MM.1S (cell line): ENCODE results near the gene HELZ.
"Not testable (repeated sequence)": the region's sequence is repeated elsewhere in the genome, so short reads cannot be mapped to it uniquely, and the experiment has no call there.

Source experiments
- DNase-seq: peaks from one replicate; pipeline ENCODE4 v3.0.0-alpha.2; 2015
- H2AFZ ChIP-seq: fragments of 300-600 bp; sonication (generic); 2 replicates; pipeline ENCODE4 v1.6.0; 2016; ENCODE audit warnings: antibody characterized with exemption, low read length
- H3F3A ChIP-seq: fragments of 300-600 bp; sonication (generic); 2 replicates; pipeline ENCODE4 v1.6.1; 2016; ENCODE audit warnings: mild to moderate bottlenecking, antibody characterized with exemption, low read length, moderate library complexity, mixed read lengths; ENCODE audit not compliant: insufficient read depth
- H3K27ac ChIP-seq: fragments of 300-600 bp; sonication (generic); 2 replicates; pipeline ENCODE4 v1.5.1; 2016; ENCODE audit warnings: mild to moderate bottlenecking, low read length
- H3K27me3 ChIP-seq: fragments of 300-600 bp; sonication (generic); replicated peaks from 2 replicates; pipeline ENCODE4 v1.6.0; 2016; ENCODE audit warnings: low read length; ENCODE audit not compliant: insufficient read depth
- H3K36me3 ChIP-seq: fragments of 300-600 bp; sonication (generic); replicated peaks from 2 replicates; pipeline ENCODE4 v1.6.1; 2016; ENCODE audit warnings: mild to moderate bottlenecking, low read length, mixed read lengths; ENCODE audit not compliant: insufficient read depth
- H3K4me1 ChIP-seq: fragments of 300-600 bp; sonication (generic); 2 replicates; pipeline ENCODE4 v1.6.1; 2016; ENCODE audit warnings: low read length, mixed read lengths
- H3K4me2 ChIP-seq: fragments of 300-600 bp; sonication (generic); 2 replicates; pipeline ENCODE4 v1.6.0; 2016; ENCODE audit warnings: low read depth, low read length
- H3K4me3 ChIP-seq: fragments of 300-600 bp; sonication (generic); 2 replicates; pipeline ENCODE4 v1.5.1; 2016; ENCODE audit warnings: low read length, mixed read lengths
- H3K79me2 ChIP-seq: fragments of 300-600 bp; sonication (generic); 2 replicates; pipeline ENCODE4 v1.6.1; 2016; ENCODE audit warnings: mixed run types, low read length, mixed read lengths
- H3K9ac ChIP-seq: fragments of 300-600 bp; sonication (generic); 2 replicates; pipeline ENCODE4 v1.6.1; 2016; ENCODE audit warnings: low read length, mixed read lengths
- H3K9me2 ChIP-seq: fragments of 300-600 bp; sonication (generic); replicated peaks from 2 replicates; pipeline ENCODE4 v1.6.1; 2016; ENCODE audit warnings: mild to moderate bottlenecking, low read length, mixed read lengths; ENCODE audit not compliant: insufficient read depth
- H3K9me3 ChIP-seq: fragments of 300-600 bp; sonication (generic); replicated peaks from 2 replicates; pipeline ENCODE4 v1.6.1; 2016; ENCODE audit warnings: mild to moderate bottlenecking, low read length, mixed read lengths; ENCODE audit not compliant: insufficient read depth
- H4K20me1 ChIP-seq: fragments of 300-600 bp; sonication (generic); 2 replicates; pipeline ENCODE4 v1.6.1; 2016; ENCODE audit warnings: mild to moderate bottlenecking, low read length, moderate library complexity, mixed read lengths; ENCODE audit not compliant: insufficient read depth
- CTCF ChIP-seq: fragments of 300-600 bp; sonication (generic); IDR thresholded peaks from 2 replicates; pipeline ENCODE4 v1.5.1; 2016; ENCODE audit warnings: antibody characterized with exemption, low read length, mixed read lengths
- EZH2 ChIP-seq: fragments of 300-600 bp; sonication (generic); optimal IDR thresholded peaks from 2 replicates; pipeline ENCODE3; 2017; ENCODE audit warnings: low read depth, mild to moderate bottlenecking, antibody characterized with exemption, low read length, mixed read lengths
- EZH2phosphoT487 ChIP-seq: fragments of 300-600 bp; sonication (generic); IDR thresholded peaks from 2 replicates; pipeline ENCODE4 v1.6.1; 2018; ENCODE audit warnings: antibody characterized with exemption, low read length

HELZ gene

GRCh38 chr17:67290244-67290643 is 45.2 kb upstream of the HELZ start:
- Histone ChIP-seq H3K9me3 (no peaks in the 10 kb centered on the region), H3K27ac (no peak overlapping the region), H3K4me3 (no peak overlapping the region), H3K36me3 (no peaks in the 10 kb centered on the region), H2AFZ (no peak overlapping the region), H3K4me1 (no peaks in the 10 kb centered on the region), H3K27me3 (no peaks in the 10 kb centered on the region), H4K20me1 (no peaks in the 10 kb centered on the region), H3F3A (no peaks in the 10 kb centered on the region), H3K4me2 (no peak overlapping the region), H3K9me2 (no peaks in the 10 kb centered on the region), H3K79me2 (no peaks in the 10 kb centered on the region), H3K9ac (no peak overlapping the region)
- DNase-seq: no peak
- TF ChIP-seq EZH2 (no peak), EZH2phosphoT487 (no peak), CTCF (no peak)

GRCh38 chr17:67289181-67289876 is 44.3 kb upstream of the HELZ start:
- Histone ChIP-seq H3K4me3 (no peak overlapping the region), H3K79me2 (no peaks in the 10 kb centered on the region), H3K27ac (no peak overlapping the region), H3K9me3 (no peaks in the 10 kb centered on the region), H2AFZ (no peak overlapping the region), H3F3A (no peaks in the 10 kb centered on the region), H3K4me2 (no peak overlapping the region), H3K4me1 (no peaks in the 10 kb centered on the region), H4K20me1 (no peaks in the 10 kb centered on the region), H3K9me2 (no peaks in the 10 kb centered on the region), H3K27me3 (no peaks in the 10 kb centered on the region), H3K36me3 (no peaks in the 10 kb centered on the region), H3K9ac (no peak overlapping the region)
- no peak for DNase-seq
- TF ChIP-seq EZH2: no peak
- TF ChIP-seq EZH2phosphoT487: no peak
- TF ChIP-seq CTCF: no peak

GRCh38 chr17:67286826-67287225 is 41.8 kb upstream of the HELZ start:
- not testable (repeated sequence) for H3K4me3 ChIP-seq, H3K27me3 ChIP-seq, H3K27ac ChIP-seq, H3F3A ChIP-seq, H3K79me2 ChIP-seq, H4K20me1 ChIP-seq, H3K9ac ChIP-seq, H3K4me1 ChIP-seq, H3K4me2 ChIP-seq, H3K36me3 ChIP-seq, H2AFZ ChIP-seq, H3K9me3 ChIP-seq, DNase-seq, H3K9me2 ChIP-seq

GRCh38 chr17:67285360-67285759 is 40.4 kb upstream of the HELZ start:
- Histone ChIP-seq H3K4me1 (no peaks in the 10 kb centered on the region), H3K9me3 (no peaks in the 10 kb centered on the region), H3K9ac (no peak overlapping the region), H3K9me2 (no peaks in the 10 kb centered on the region), H3K4me2 (no peak overlapping the region), H3K36me3 (no peaks in the 10 kb centered on the region), H3K4me3 (no peak overlapping the region), H2AFZ (no peak overlapping the region), H3F3A (no peaks in the 10 kb centered on the region), H3K79me2 (no peaks in the 10 kb centered on the region), H3K27ac (no peak overlapping the region), H4K20me1 (no peaks in the 10 kb centered on the region), H3K27me3 (no peaks in the 10 kb centered on the region)
- TF ChIP-seq CTCF (no peak), EZH2 (no peak), EZH2phosphoT487 (no peak)
- no peak for DNase-seq
